ENCODE data around the gene TMOD1. TPM values are rescaled to one million over a fixed set of nuclear protein-coding genes. Genes with fewer than 3 reads are reported as not detected.
A peak's percentile ranks its signal among the peaks of the same experiment; 100 is the strongest.
"Not testable (repeated sequence)": the region's sequence is repeated elsewhere in the genome, so short reads cannot be mapped to it uniquely, and the experiment has no call there.

Gene TMOD1
- total RNA-seq, 1 experiment from 2014 or later = 0.55 TPM

DNA sequence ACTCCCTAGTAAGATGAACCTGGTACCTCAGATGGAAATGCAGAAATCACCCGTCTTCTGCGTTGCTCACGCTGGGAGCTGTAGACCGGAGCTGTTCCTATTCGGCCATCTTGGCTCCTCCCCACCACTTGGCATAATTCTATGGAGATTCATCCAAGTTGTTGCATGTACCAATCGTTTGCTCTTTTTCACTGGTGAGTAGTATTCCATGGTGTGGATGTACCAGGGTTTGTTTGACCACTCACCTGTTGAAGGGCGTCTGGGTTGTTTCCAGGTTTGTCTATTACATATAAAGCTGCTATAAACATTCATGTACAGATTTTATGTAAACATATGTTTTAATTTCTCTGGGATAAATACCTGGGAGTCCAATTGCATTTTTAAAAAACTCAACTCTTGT lies 85.4 kb downstream of the TMOD1 start:
- H3K4me3 ChIP-seq; DNase-seq; H3K9me3 ChIP-seq (replicated peaks); H3K4me1 ChIP-seq; H3K27ac ChIP-seq; H3K27me3 ChIP-seq; H3K36me3 ChIP-seq: not testable (repeated sequence)

DNA sequence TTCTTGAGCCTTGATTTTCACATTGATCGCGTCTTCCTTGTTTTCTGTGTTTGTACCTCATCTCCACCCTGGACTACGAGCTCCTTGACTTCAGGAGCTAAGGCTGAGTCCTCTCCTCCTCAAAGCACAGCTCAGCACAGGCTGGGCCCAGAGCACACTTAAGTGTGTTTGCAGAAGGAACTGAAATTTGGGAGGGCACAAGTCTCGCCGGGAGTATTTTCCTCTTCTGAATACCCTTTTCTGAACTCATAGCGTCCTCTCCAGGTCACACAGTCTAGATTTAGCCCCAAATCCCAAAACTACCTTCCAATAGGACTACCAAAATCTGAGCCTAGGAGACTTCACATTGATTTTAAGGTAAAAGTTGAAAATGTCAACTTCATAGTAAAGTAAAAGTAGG lies 90.1 kb downstream of the TMOD1 start:
- H3K27ac ChIP-seq = no peak overlapping the region
- no peak for DNase-seq
- H3K4me1 ChIP-seq = no peaks in the 10 kb centered on the region
- no peak overlapping the region for H3K4me3 ChIP-seq
- no peaks in the 10 kb centered on the region for H3K36me3 ChIP-seq
- H3K9me3 ChIP-seq (replicated peaks) = peaks cover 6% of the 10 kb centered on the region; the same call in 1 of the 2 replicates
- H3K27me3 ChIP-seq = no peaks in the 10 kb centered on the region

DNA sequence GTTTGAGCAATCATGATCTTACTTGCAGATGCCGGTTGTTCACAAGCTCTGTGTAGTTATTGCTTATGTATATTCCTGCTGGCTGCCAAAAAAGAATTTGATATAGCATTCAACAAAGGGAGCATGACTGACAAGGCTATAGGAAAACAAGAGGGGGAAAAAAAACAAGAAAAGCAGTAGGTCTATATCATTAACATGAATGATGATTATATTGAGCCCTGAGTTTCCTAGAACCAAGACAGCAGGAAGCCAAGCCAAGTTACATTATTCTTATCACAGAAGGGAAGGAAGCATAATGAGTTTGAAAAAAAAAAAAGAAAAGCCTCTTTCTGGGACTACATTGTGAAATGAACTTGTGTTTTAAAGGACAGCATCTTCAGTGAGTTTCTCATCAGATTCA lies 90.7 kb downstream of the TMOD1 start:
- no peak for DNase-seq
- Histone ChIP-seq H3K36me3 (no peaks in the 10 kb centered on the region), H3K27me3 (no peaks in the 10 kb centered on the region), H3K27ac (no peak overlapping the region), H3K4me3 (no peak overlapping the region), H3K4me1 (no peaks in the 10 kb centered on the region), H3K9me3 (replicated peaks) (peaks cover 4% of the 10 kb centered on the region; the same call in 1 of the 2 replicates)

DNA sequence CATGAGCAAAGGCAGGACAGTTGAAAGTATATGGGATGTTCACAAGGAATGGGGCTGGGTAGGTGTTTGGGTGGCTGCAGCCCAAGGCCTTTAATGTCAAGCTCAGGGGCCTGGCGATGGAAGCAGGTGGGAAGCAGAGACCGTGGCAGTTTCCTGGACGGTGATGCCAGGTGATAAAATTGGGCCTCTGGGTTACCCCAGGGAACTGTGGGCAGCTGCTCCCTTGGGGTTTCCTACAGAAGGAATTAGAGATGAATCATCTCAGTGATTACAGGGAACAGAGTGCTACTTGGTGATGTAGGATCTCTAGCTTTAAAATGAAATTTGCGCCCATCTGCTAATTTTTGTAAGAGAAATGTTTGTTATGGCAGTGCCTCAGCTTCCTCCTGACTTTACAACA lies 92.5 kb downstream of the TMOD1 start:
- no peaks in the 10 kb centered on the region for H3K36me3 ChIP-seq
- no peak overlapping the region for H3K4me3 ChIP-seq
- peak; percentile 14 to 31 for DNase-seq
- no peaks in the 10 kb centered on the region for H3K27me3 ChIP-seq
- H3K9me3 ChIP-seq (replicated peaks) = no peaks in the 10 kb centered on the region
- no peaks in the 10 kb centered on the region for H3K4me1 ChIP-seq
- no peak overlapping the region for H3K27ac ChIP-seq

DNA sequence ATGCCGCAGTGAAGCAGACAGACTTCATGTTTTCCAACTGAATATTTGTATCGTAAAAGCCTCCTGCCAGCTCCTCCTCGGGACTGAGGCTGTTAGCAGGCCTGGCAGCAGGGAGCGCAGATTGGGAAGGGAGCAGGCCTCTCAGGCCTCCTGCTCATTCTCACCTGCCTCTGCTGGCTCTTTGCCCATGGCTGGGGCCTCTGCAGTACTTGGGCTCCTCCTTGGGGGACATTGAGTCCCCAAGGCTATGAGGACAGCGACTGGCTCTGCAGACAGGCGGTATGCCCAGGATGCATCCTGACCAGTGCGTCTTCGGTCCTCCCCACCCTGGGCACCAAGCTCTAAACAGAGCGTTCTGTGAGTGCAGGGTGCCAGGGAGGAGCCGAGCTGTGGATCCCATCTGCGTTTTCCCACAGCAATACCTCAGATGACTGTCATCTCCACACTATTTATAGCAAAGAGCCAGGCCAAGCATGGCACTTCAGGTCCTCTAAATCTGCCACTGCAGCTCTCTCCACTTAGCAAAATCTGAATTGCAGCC lies 93.0 kb downstream of the TMOD1 start:
- H3K9me3 ChIP-seq (replicated peaks) = no peaks in the 10 kb centered on the region
- no peaks in the 10 kb centered on the region for H3K36me3 ChIP-seq
- DNase-seq = peak; percentile 34 to 46
- no peaks in the 10 kb centered on the region for H3K27me3 ChIP-seq
- no peaks in the 10 kb centered on the region for H3K4me1 ChIP-seq
- no peak overlapping the region for H3K27ac ChIP-seq
- no peak overlapping the region for H3K4me3 ChIP-seq

DNA sequence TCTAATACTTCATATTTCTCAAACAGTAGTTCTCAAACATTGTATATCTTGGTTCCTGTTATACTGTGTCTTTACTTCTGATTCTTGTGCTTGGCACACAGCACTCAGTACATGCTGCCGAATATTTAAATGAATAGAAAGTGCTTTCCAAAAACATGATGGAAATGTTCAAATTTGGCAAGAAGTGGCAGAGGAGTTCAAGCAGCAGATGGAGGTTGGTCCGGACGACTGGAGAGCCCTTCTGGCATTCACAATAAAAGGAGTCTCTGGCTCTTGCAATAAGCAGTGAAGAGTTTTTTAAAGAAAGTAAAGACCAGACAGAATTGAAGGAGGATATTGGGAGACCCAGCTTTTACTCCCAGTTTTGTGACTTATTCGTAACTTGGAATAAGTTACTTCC lies 95.4 kb downstream of the TMOD1 start:
- peaks cover 18% of the 10 kb centered on the region for H3K36me3 ChIP-seq
- DNase-seq = no peak
- H3K4me1 ChIP-seq = no peaks in the 10 kb centered on the region
- H3K9me3 ChIP-seq (replicated peaks) = no peaks in the 10 kb centered on the region
- no peaks in the 10 kb centered on the region for H3K27me3 ChIP-seq
- H3K27ac ChIP-seq = no peak overlapping the region
- H3K4me3 ChIP-seq = no peak overlapping the region

DNA sequence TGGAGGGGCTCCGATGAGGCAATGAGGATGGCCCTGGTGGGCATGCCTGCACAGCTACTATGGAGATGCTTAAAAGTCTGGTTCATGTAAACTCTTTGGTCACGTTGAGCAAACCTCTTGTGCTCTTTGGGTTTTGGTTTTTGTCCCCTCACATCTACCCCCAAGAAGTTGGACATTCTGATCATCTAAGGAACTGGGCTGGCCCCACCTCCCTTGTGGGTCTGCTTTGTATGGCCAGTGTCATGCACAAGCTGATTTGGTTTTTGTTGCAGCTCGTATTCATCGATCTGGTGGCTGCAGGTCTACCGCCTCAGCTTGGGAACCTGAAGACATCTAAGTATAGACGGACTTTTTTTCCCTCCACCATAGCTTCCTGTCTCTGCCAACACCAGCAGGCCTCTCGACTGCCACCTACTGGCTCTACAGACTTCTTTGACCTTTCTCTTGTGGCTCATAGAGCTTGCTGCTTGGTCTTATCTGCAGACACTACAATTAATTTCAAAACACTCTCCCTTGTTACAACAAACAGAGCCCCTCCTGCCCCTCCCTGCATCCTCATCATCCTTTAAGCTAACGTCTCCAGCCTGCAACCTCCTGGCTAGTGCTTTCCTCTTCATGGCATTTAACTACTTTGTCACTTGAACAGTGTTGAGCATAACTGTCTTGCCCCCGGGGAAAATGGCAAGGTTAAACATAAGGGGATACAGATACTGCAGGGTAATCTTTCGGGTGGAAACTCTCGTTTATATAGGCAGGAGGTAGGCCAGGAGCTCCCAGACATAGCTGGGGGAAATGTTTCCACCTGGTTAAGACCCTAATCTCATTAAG lies 97.2 kb downstream of the TMOD1 start:
- peak; percentile 62 to 82 for DNase-seq
- no peak overlapping the region for H3K27ac ChIP-seq

DNA sequence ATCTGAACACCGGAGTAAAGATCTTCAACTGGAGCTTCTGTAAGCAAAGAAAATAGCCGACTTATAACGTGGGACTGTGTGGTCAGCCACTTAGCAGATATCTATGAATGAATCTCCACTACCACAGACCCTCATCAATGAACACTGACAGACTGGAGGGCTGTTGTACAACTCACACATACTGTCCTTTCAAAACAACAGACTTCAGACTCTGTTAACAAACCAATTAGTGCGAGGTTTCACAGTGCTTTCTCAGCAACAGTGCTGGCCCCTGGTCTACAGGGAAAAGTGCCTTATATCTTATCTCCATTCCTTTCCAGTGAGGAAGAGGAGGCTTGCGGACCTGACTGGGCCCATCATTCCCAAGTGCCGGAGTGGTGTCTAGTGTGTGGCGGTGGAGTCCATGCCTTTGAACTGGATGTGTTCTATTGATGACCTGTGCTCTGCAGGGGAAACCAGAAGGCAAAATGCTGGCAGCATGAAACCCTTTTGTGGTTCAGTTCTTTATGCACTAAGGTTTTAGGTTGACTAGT lies 97.9 kb downstream of the TMOD1 start:
- Histone ChIP-seq H3K27ac (no peak overlapping the region), H3K4me3 (no peak overlapping the region), H3K27me3 (no peaks in the 10 kb centered on the region), H3K36me3 (peaks cover 39% of the 10 kb centered on the region), H3K4me1 (no peaks in the 10 kb centered on the region), H3K9me3 (replicated peaks) (no peaks in the 10 kb centered on the region)
- DNase-seq = no peak

More for the DNA sequence above, 97.2 kb downstream of the TMOD1 start:
- no peaks in the 10 kb centered on the region for H3K9me3 ChIP-seq (replicated peaks)
- no peak overlapping the region for H3K4me3 ChIP-seq
- H3K4me1 ChIP-seq = no peaks in the 10 kb centered on the region
- H3K27me3 ChIP-seq = no peaks in the 10 kb centered on the region
- H3K36me3 ChIP-seq = peaks cover 32% of the 10 kb centered on the region

DNA sequence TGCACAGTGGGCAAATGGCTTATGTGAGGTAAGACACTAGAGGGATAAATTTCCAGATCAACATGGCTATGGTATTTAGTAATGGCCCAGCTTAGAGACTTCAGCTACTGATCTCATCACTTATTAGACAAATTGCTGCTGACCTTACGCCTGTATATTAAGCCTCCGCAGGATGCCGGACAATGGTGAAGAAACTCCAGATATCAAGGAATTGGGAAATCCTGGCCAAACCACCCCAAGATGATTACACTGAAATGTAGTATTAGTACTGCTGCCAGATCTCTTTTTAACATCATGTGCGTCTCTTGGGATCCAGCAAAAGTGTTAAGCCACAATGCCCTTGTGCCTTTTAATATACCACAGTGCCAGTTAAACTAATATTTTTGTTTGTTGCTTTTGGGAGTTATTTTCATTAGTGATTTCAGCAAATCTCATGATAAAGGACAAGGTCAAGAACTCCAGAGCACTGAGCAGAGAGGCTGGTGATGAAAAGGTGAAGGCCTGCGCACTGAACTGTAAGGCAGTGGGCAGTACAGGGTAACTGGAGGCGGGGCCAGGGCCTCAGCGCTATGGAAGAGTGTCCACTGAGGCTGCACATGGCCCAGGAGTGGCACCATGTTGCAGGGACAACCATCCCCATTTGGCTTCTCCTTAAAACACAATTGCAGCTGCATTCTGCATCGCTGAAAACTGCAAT lies 99.2 kb downstream of the TMOD1 start:
- Histone ChIP-seq H3K9me3 (replicated peaks) (no peaks in the 10 kb centered on the region), H3K4me1 (no peaks in the 10 kb centered on the region), H3K4me3 (no peak overlapping the region), H3K27me3 (no peaks in the 10 kb centered on the region), H3K36me3 (peaks cover 51% of the 10 kb centered on the region), H3K27ac (no peak overlapping the region)
- DNase-seq = no peak

DNA sequence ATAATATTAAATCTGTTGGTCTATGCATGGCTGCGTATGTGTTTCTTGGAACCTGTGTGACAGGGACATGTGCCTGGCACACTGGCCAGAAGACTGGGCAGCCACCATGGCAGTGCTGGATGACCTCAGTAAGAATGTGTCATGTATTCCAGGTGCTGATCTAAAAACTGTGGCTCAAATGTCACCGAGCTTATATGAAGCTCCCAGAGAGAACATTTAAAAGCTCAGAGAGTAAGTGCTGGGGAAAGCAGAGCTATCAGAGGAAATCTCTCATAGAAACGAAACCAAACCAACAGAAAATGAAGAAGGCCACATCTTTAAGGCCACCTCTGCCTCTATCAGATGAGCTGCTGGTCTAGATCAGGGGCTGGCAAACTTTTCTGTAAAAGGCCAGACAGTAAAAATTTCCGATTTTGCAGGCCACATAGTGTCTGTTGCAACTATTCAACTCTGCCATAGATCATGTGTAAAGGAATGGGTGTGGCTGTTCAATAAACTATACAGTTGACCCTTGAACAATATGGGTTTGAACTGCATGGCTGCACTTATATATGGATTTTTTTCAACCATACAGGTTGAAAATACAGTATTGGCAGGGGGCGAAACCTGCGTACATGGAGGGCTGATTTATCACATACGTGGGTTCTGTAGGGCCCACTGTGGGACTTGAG lies 99.9 kb downstream of the TMOD1 start:
- H3K4me3 ChIP-seq = no peak overlapping the region
- no peaks in the 10 kb centered on the region for H3K4me1 ChIP-seq
- no peaks in the 10 kb centered on the region for H3K27me3 ChIP-seq
- peaks cover 58% of the 10 kb centered on the region for H3K36me3 ChIP-seq
- no peak for DNase-seq
- H3K27ac ChIP-seq = no peak overlapping the region
- H3K9me3 ChIP-seq (replicated peaks) = no peaks in the 10 kb centered on the region

DNA sequence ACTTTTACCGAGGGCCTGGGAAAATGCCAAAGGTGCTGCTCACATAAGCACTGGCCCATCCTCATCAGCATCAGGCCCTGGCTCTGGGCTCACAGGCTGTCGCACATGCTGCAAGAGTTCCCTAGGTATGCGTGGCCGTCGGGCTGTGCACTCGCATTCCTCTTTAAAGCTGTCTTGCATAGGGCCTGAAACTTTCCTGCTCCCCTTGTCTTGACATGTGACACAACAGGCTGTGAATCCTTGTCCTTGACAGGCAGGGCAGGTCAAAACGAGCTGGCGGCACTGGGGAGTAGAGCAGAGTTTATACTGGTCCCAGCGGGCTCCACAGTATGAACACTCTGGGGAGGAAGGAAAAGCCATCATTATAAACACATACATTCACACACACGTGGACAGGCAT lies 101.0 kb downstream of the TMOD1 start:
- peaks cover 61% of the 10 kb centered on the region for H3K36me3 ChIP-seq
- no peak for DNase-seq
- no peak overlapping the region for H3K27ac ChIP-seq
- H3K4me3 ChIP-seq = no peak overlapping the region
- H3K9me3 ChIP-seq (replicated peaks) = no peaks in the 10 kb centered on the region
- H3K4me1 ChIP-seq = no peaks in the 10 kb centered on the region
- no peaks in the 10 kb centered on the region for H3K27me3 ChIP-seq

DNA sequence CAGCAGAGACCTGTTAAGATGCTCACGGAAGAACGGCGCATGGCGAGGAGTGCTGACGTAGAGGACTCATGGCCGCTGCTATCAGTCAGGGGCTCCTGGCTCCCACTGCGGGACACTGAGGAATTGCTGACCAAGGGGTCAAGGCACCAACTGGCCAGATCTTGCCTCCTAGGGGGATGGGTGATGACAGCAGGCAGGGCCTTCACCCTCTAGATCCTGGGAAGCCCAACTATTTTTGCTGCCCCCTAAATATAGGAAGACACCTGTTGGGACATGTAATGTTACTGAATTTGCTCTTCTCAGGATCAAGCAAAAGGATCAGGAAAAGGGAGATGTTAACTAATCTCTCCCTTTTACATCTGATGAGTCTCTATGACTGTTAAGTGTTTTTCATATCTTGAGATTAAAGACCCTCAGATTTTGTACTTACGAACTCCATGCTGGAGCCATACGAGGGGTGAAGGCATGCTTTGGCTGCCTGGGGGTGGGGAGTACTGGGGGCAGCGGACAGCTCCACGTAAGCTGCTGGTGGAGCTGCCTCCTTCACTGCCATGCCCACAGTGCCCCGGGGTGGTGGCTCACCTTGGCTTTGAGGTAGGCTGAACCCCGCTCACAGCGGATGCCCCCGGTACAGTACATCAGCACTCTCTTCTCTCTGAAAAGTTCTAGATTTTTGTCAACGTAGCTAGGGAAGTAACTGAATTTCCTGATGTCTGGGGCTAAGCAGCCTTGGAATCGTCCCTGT lies 103.6 kb downstream of the TMOD1 start:
- no peaks in the 10 kb centered on the region for H3K9me3 ChIP-seq (replicated peaks)
- no peak for DNase-seq
- no peak overlapping the region for H3K27ac ChIP-seq
- H3K4me1 ChIP-seq = no peaks in the 10 kb centered on the region
- H3K4me3 ChIP-seq = no peak overlapping the region
- H3K36me3 ChIP-seq = peaks cover 70% of the 10 kb centered on the region
- H3K27me3 ChIP-seq = no peaks in the 10 kb centered on the region

DNA sequence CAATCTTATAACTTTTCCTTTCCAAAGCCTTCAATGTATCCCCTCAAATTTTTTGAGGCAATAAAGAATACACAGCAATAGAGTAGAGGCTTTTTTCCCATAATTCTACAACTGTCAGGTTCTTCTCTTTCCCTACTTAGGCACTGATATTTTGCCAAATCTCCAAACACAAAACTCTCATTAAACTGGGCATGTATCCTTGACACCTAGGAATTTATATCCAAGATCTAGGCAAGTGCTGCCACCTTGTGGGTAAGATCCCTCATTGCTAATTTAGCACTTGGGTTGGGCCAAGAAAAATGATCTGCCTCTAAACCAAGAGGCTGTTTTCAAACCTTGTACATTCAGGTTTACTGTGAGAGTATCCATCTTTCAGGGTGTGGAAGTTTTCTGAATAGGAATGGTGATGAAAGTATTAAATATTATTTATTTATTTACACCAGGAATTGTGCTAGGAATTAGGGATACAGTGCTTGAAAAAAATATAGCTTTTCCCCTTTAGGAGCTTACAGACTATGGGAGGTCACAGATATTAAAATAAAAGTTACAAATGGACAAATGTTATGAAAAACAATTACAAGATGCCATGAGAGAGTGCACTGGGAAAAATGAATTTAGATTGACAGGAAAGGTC lies 114.1 kb downstream of the TMOD1 start:
- no peak overlapping the region for H3K27ac ChIP-seq
- H3K9me3 ChIP-seq (replicated peaks) = no peaks in the 10 kb centered on the region
- DNase-seq = peak; percentile 56 to 79
- no peak overlapping the region for H3K4me3 ChIP-seq
- H3K4me1 ChIP-seq = no peaks in the 10 kb centered on the region
- no peaks in the 10 kb centered on the region for H3K27me3 ChIP-seq
- H3K36me3 ChIP-seq = peaks cover 51% of the 10 kb centered on the region

DNA sequence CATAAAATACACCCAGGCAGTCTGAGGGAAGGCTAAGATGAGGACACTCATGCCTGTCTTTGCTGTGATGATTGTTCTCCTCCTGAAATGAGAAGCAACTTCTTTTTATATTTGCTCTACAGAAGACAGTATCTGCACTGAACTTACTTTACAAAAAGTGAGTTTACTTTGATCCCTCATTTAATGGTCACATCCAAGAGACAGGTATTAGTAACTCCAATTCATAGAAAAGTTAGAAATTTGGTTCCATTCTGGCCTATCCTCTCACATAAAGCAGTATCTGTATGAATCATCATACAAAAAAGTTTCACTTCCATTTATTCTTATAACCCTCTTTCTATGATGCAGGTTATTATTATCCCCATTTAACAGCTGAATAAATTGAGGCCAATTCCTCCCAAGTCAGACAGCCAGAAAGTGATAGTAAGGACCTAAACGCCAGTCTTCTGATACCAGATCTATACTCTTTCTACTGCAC lies 116.5 kb downstream of the TMOD1 start:
- H3K27ac ChIP-seq = no peak overlapping the region
- H3K36me3 ChIP-seq = peaks cover 47% of the 10 kb centered on the region
- no peaks in the 10 kb centered on the region for H3K4me1 ChIP-seq
- H3K27me3 ChIP-seq = no peaks in the 10 kb centered on the region
- H3K9me3 ChIP-seq (replicated peaks) = no peaks in the 10 kb centered on the region
- DNase-seq = no peak
- no peak overlapping the region for H3K4me3 ChIP-seq
